K562 (cell line): ENCODE data around the gene PITHD1. TPM values are rescaled to one million over a fixed set of nuclear protein-coding genes. Genes with fewer than 3 reads are reported as not detected.

Experiments
- CEBPG ChIP-seq, 3 experiments: fragments of 200-800 bp in 1 of 3; sonication (Bioruptor generic) in 1 of 3; sonication (generic) in 1 of 3; formaldehyde crosslinking in 1 of 3; IDR thresholded peaks in 2 of 3; conservative IDR thresholded peaks in 1 of 3; 2 replicates each; pipeline versions ENCODE4 v1.6.1 to v1.8.0; 2016 to 2022; ENCODE audit warnings: missing compliant biosample characterization in 2 of 3, missing genetic modification characterization in 2 of 3, mild to moderate bottlenecking in 1 of 3, missing genetic modification reagents in 1 of 3
- EGR1 ChIP-seq: fragments of 450-650 bp; conservative IDR thresholded peaks from 2 replicates; pipeline ENCODE4 v1.6.1; 2017; ENCODE audit warnings: mild to moderate bottlenecking
- EHMT2 ChIP-seq: fragments of 450-650 bp; IDR thresholded peaks from 2 replicates; pipeline ENCODE4 v1.6.1; 2018; ENCODE audit warnings: antibody characterized with exemption
- FIP1L1 ChIP-seq: fragments of 200-400 bp; formaldehyde crosslinking; IDR thresholded peaks from 2 replicates; pipeline ENCODE4 v1.6.1; 2018; ENCODE audit warnings: mild to moderate bottlenecking, low read depth, low read length; ENCODE audit not compliant: poor library complexity, severe bottlenecking
- HDAC6 ChIP-seq: IDR thresholded peaks from 2 replicates; pipeline ENCODE4 v1.6.1; 2012; ENCODE audit warnings: low read depth, mild to moderate bottlenecking, control low read depth, inconsistent platforms, low read length, moderate library complexity
- HIVEP1 ChIP-seq: fragments of 250-450 bp; sonication (Bioruptor Pico); IDR thresholded peaks from 2 replicates; pipeline ENCODE4 v1.4.0; 2020; ENCODE audit warnings: mild to moderate bottlenecking
- KLF16 ChIP-seq: IDR thresholded peaks from 2 replicates; pipeline ENCODE4 v1.6.1; 2016; ENCODE audit warnings: antibody characterized with exemption
- MAFF ChIP-seq: IDR thresholded peaks from 2 replicates; pipeline ENCODE4 v1.6.1; 2012; ENCODE audit warnings: low read length, improper control_type of control experiment
- MCM2 ChIP-seq: fragments of 450-650 bp; IDR thresholded peaks from 2 replicates; pipeline ENCODE4 v1.6.1; 2017; ENCODE audit warnings: low read depth, mild to moderate bottlenecking
- MED1 ChIP-seq: sonication (generic); formaldehyde crosslinking; IDR thresholded peaks from 2 replicates; pipeline ENCODE4 v1.8.1; 2023; ENCODE audit warnings: missing genetic modification reagents, borderline replicate concordance
- PCBP1 ChIP-seq: fragments of 200-400 bp; formaldehyde crosslinking; IDR thresholded peaks from 2 replicates; pipeline ENCODE4 v1.6.1; 2018; ENCODE audit warnings: mild to moderate bottlenecking, low read depth, low read length; ENCODE audit not compliant: poor library complexity, severe bottlenecking
- PML ChIP-seq: IDR thresholded peaks from 2 replicates; pipeline ENCODE4 v1.6.1; 2012; ENCODE audit warnings: low read length, inconsistent platforms
- SOX6 ChIP-seq: fragments of 450-650 bp; IDR thresholded peaks from 2 replicates; pipeline ENCODE4 v1.6.1; 2014; ENCODE audit warnings: mild to moderate bottlenecking
- TCF3 ChIP-seq: sonication (generic); formaldehyde crosslinking; IDR thresholded peaks from 2 replicates; pipeline ENCODE4 v1.4.0; 2020; ENCODE audit warnings: mild to moderate bottlenecking, missing genetic modification reagents
- YY1 ChIP-seq, 3 experiments: IDR thresholded peaks; 2 replicates each; pipeline ENCODE4 v1.6.1; 2011; ENCODE audit warnings: low read length in 2 of 3, mild to moderate bottlenecking in 2 of 3, moderate library complexity in 2 of 3, borderline replicate concordance in 1 of 3, control low read depth in 1 of 3, low read depth in 1 of 3; ENCODE audit not compliant: insufficient read depth in 3 of 3, insufficient replicate concordance in 2 of 3, control insufficient read depth in 1 of 3, insufficient read length in 1 of 3; ENCODE audit errors: extremely low read depth in 1 of 3
- ZNF121 ChIP-seq: sonication (generic); formaldehyde crosslinking; conservative IDR thresholded peaks from 2 replicates; pipeline ENCODE4 v1.8.0; 2022; ENCODE audit warnings: missing genetic modification reagents
- ZNF232 ChIP-seq: sonication (generic); formaldehyde crosslinking; IDR thresholded peaks from 2 replicates; pipeline ENCODE4 v1.8.0; 2022; ENCODE audit warnings: mild to moderate bottlenecking, missing genetic modification reagents
- ZNF77 ChIP-seq: fragments of 250-450 bp; sonication (Bioruptor Pico); IDR thresholded peaks from 2 replicates; pipeline ENCODE4 v1.5.0; 2020
- polyA plus RNA-seq, 8 experiments: library from polyadenylated mRNA; depleted of rRNA in 4 of 8; stranded (reverse) in 5 of 8; unstranded in 3 of 8; fragments of >200 nt; fragmentation: Nextera tagmentation in 2 of 8; fragmentation: Illumina TruSeq in 1 of 8; extraction: Ambion mirVana in 2 of 8; extraction: Trizol in 1 of 8; gene quantifications; 2 replicates each; pipeline versions ENCODE4 v1.2.1 to v1.2.3, GENCODE V29; 2011 to 2014; ENCODE audit warnings: inconsistent platforms in 1 of 8, missing spikeins in 1 of 8
- total RNA-seq, 7 experiments: library from RNA; depleted of rRNA in 6 of 7; stranded (reverse); fragments of >200 nt in 6 of 7; fragmentation: Illumina TruSeq in 2 of 7; extraction: Trizol in 2 of 7; gene quantifications; 2 replicates each; pipeline versions ENCODE4 v1.2.1 to v1.2.3, GENCODE V29; 2011 to 2021; ENCODE audit warnings: low replicate concordance in 1 of 7
- TF ChIP-seq, protein P1 (sequence below): fragments of 450-650 bp; IDR thresholded peaks from 2 replicates; pipeline ENCODE4 v1.6.1; 2016; ENCODE audit warnings: borderline replicate concordance
- TF ChIP-seq, protein P2 (sequence below): fragments of 450-650 bp; IDR thresholded peaks from 2 replicates; pipeline ENCODE4 v1.6.1; 2016; ENCODE audit warnings: missing biosample characterization, missing genetic modification characterization
- TF ChIP-seq, protein P3 (sequence below): sonication (generic); formaldehyde crosslinking; IDR thresholded peaks from 2 replicates; pipeline ENCODE4 v1.4.0; 2020; ENCODE audit warnings: mild to moderate bottlenecking, missing genetic modification reagents

PITHD1 gene
- total and polyA plus RNA-seq, 9 of the 15 experiments (the other 6 are each of a cell fraction or from before 2014, with no cell fraction given): 46.5 to 175 (median 149) TPM

DNA sequence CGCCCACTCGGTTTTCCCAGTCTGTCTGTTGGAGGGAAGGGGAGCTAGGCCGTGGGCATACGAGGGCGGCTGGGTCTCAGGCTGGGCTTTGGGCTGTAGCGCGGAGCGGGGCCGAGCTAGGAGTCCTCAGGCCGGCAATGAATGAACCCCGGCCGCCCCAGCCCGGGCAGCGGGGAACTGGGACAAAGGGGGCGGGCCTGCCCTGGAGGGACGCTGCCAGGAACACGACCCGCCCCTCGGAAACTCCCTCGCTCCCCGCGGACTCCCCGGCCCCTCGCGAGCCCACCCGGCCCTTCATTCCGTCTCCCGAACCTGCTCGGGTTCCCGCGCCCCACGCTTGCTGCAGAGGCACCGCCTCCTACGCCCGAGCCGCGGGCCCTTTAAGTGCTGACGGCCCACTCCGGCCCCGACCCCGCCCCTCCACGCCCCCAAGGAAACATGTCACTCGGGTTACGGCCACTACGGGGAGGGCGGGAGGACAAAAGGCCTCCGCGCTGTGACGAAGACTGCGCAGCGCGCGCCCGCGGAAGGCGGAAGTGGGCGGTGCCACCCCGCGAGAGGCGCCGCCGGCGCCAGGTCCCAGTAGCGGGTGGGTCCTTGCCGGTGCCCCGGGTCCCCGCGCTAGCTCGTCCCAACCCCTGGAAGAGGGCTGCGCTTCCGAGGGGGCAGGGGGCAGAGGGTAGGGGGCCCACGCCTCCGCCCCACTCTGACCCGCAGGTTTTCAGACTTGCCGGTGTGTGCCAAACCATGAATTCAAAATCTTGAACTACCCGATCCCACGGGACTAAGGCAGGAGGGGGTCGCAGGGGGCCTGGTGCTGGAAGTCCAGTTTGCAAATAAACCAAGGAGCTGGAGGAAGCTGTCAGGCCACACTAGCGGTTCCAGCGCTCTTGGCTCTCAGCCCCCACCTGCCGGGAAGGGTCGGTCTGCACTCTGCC, 22.5 kb downstream of the PITHD1 start, which contains the start of gene GALE (continued):
- TF ChIP-seq PCBP1 (peak; percentile 94), EHMT2 (no peak), PML (peak; percentile 64; the same call in 1 of the 2 replicates), YY1 (IDR thresholded peaks at IDR 0.05; ENCODE audit: borderline replicate concordance in 1 of 3, control insufficient read depth in 1 of 3, extremely low read depth in 1 of 3, insufficient read depth in 3 of 3, insufficient read length in 1 of 3, insufficient replicate concordance in 2 of 3, low read depth in 1 of 3, low read length in 2 of 3) (peak in 2 of 3 experiments; percentile 50 to 63), HIVEP1 (no peak), ZNF121 (CRISPR knock-in tag) (no peak), KLF16 (peak; percentile 84), MCM2 (no peak), EGR1 (peak; percentile 74), TCF3 (no peak), MAFF (no peak), MED1 (CRISPR knock-in tag) (no peak), CEBPG (CRISPR knock-in tag; IDR thresholded peaks at IDR 0.05) (no peak), CEBPG (tag; conservative IDR thresholded peaks at IDR 0.05 in 1 of 2, IDR thresholded peaks at IDR 0.05 in 1 of 2) (no peak), SOX6 (peak; percentile 39; the same call in 1 of the 2 replicates), FIP1L1 (peak; percentile 31), ZNF77 (CRISPR knock-in tag) (no peak), ZNF232 (CRISPR knock-in tag) (peak; percentile 86; the same call in 1 of the 2 replicates), HDAC6 (no peak)
- TF ChIP-seq, protein P1, sequence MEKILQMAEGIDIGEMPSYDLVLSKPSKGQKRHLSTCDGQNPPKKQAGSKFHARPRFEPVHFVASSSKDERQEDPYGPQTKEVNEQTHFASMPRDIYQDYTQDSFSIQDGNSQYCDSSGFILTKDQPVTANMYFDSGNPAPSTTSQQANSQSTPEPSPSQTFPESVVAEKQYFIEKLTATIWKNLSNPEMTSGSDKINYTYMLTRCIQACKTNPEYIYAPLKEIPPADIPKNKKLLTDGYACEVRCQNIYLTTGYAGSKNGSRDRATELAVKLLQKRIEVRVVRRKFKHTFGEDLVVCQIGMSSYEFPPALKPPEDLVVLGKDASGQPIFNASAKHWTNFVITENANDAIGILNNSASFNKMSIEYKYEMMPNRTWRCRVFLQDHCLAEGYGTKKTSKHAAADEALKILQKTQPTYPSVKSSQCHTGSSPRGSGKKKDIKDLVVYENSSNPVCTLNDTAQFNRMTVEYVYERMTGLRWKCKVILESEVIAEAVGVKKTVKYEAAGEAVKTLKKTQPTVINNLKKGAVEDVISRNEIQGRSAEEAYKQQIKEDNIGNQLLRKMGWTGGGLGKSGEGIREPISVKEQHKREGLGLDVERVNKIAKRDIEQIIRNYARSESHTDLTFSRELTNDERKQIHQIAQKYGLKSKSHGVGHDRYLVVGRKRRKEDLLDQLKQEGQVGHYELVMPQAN: peak; percentile 75
- TF ChIP-seq, protein P2, sequence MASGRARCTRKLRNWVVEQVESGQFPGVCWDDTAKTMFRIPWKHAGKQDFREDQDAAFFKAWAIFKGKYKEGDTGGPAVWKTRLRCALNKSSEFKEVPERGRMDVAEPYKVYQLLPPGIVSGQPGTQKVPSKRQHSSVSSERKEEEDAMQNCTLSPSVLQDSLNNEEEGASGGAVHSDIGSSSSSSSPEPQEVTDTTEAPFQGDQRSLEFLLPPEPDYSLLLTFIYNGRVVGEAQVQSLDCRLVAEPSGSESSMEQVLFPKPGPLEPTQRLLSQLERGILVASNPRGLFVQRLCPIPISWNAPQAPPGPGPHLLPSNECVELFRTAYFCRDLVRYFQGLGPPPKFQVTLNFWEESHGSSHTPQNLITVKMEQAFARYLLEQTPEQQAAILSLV (tag): no peak
- TF ChIP-seq, protein P3, sequence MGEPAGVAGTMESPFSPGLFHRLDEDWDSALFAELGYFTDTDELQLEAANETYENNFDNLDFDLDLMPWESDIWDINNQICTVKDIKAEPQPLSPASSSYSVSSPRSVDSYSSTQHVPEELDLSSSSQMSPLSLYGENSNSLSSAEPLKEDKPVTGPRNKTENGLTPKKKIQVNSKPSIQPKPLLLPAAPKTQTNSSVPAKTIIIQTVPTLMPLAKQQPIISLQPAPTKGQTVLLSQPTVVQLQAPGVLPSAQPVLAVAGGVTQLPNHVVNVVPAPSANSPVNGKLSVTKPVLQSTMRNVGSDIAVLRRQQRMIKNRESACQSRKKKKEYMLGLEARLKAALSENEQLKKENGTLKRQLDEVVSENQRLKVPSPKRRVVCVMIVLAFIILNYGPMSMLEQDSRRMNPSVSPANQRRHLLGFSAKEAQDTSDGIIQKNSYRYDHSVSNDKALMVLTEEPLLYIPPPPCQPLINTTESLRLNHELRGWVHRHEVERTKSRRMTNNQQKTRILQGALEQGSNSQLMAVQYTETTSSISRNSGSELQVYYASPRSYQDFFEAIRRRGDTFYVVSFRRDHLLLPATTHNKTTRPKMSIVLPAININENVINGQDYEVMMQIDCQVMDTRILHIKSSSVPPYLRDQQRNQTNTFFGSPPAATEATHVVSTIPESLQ (CRISPR knock-in tag): no peak
